GM19372 (cell line): ENCODE data around the gene NLRP6.
A peak's percentile ranks its signal among the peaks of the same experiment; 100 is the strongest.

ENCODE experiments used
- ATAC-seq: cut with Tn5 transposase; IDR thresholded peaks from one replicate; pipeline ENCODE4 v1.9.1; 2021; ENCODE audit warnings: mild to moderate bottlenecking, low read depth, moderate library complexity; ENCODE audit not compliant: unreplicated experiment

The NLRP6 gene

DNA sequence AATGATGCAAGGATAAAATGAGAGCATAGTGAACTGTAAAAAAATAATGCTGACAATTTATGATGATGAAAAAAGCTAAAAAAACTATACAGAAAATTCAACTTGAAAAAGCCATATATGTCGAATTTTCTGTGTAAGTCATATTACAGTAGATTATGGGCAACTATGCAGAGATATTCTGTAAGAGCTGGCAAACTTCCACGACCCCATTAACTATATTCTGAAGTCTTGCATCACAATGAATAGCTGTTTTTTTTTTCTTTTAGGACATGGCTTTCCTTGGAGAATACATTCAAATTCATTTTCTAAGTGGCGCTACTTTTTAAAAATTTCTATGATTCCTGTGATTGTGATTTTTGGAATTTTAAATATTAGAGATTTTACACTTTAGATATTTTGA is 23.0 kb upstream of the NLRP6 start:
- no peak for ATAC-seq

DNA sequence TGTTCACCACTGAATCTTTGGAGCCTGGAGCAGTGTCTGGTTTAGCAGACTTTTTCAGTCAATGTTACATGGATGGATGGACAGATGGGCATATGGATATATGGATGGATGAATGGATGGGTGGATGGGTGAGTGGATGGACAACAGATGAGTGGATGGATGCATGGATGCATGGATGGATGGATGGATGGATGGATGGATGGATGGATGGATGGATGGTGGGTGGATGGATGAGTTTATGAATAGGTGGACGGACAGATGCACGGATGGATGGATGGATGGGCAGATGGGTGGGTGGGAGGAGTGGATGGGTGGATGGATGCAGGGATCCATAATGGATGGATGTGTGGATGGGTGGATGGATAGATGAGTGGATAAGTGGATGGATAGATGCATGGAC is 22.4 kb upstream of the NLRP6 start:
- no peak for ATAC-seq

DNA sequence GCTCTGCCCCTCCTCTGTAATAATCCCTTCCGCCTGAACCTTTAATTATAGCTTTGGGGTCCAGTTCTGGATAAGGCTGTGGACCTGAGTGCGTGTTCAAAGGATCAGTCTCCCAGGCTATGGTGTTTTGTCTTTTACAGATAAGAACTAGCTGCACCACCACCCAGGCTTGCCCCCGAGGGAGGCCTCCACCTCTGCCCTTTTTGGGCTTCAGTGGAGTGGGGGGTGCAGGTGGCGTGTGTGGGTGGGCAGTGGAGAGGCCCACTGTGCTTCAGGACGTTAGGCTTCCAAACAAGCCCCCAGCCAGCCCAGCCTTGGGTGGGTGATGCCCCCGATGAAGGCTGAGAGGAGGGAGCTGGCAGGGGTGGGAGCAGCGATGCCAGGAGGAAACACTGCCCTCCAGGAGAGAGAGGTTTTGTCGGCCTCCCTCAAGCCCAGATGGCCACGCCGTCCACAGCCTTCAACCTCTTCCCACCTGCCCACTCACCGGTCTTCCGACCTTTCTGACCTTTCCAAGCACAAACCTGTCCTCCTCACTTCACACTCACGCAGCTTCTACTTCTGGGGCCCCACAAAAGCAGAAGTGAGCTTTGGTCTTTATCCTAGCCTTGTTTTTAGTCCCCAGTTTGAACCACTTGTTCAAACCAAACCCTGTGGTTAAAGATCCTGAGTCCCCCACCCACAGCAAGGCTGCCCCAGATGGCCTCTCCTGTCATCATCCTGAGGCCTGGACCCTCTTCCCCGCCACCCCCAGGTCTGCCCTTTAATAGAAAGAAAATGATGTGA is 21.1 kb upstream of the NLRP6 start:
- ATAC-seq: no peak

DNA sequence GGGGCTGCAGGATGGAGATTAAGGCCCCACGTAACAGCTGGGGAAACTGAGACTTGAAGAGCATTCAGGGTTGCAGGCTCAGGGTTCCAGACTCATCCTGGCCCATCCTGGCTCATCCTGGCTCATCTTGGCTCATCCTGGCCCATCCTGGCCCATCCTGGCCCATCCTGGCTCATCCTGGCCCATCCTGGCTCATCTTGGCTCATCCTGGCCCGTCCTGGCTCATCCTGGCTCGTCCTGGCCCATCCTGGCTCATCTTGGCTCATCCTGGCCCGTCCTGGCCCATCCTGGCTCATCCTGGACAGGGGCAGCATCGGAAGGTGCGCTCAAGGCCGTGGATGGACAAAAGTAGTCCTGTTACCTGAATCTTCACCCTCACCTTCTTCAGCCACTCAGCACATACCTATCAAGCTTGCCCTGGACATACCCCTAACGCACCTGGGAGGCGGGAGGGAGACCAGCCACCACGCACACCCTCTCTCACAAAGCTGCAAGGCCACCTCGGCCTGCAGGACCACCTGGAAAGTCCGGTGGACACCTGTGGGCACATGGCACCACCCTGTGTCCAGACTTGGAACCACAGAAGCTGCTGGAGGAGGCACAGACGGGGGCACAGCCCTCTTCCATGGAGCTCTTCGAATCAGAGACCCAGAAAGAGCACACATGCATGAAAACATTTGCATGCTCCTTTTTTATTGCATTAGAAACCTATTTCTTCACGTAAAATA is 20.3 kb upstream of the NLRP6 start:
- ATAC-seq: no peak

GRCh38 chr11:259413-259812 is 18.8 kb upstream of the NLRP6 start:
- ATAC-seq: no peak

GRCh38 chr11:261624-262023 is 16.6 kb upstream of the NLRP6 start:
- no peak for ATAC-seq

DNA sequence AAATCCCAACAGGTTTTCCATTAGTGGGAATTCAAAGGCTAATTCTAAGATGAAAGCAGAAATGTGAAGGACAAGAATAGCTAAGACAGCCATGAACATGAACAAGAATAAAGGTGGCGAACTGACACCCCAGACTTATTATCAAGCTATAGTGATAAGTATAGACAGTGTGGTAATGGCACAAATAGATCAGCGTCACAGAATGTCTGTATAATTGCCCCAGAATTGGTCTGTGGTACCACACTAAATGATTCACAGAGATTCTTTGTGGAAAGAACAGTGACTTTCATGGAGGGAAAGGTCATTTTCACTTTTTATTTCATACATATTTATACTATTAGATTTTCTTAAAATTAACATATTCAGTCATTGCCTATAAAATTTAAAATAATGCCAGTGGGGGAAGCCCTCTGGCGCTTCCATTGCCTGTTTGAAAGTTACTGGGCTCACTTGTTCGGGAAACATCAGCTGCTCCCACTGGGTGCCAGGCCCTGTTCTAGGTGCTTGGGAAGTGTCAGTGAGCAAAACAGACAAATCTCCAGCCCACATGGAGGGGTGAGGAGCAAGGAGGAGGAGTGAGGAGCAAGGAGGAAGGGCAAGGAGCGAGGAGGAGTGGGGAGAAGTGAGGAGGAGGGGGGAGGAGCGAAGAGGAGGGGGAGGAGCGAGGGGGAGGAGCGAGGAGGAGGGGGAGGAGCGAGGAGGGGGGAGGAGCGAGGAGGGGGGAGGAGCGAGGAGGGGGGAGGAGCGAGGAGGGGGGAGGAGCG is 11.3 kb upstream of the NLRP6 start:
- ATAC-seq: no peak

DNA sequence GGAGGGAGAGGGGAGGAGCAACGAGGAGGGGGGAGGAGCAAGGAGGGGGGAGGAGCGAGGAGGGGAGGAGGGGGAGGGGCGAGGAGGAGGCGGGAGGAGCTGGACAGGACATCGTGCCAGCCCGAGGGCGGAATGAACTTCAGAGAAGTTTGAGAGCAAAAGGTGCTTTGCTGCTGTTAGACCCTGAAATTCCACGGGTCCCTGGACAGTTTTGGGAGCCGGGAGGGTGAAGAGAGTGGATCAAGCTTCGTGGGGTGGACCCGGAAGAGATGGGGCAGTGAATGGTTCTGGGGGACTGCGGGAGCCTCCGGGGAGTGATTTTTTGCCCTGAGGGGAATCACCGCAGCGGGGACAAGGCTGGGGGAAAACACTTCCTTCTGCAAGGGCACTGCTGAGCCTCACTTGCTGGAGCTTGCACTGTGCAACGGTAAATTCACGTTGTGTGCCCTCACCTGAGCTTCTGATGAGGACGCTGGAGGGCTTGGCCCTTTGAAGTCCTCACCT is 10.7 kb upstream of the NLRP6 start:
- no peak for ATAC-seq

- ATAC-seq: peak; percentile 36
These were observed 9.5 kb upstream of the NLRP6 start for GRCh38 chr11:268716-269145.

DNA sequence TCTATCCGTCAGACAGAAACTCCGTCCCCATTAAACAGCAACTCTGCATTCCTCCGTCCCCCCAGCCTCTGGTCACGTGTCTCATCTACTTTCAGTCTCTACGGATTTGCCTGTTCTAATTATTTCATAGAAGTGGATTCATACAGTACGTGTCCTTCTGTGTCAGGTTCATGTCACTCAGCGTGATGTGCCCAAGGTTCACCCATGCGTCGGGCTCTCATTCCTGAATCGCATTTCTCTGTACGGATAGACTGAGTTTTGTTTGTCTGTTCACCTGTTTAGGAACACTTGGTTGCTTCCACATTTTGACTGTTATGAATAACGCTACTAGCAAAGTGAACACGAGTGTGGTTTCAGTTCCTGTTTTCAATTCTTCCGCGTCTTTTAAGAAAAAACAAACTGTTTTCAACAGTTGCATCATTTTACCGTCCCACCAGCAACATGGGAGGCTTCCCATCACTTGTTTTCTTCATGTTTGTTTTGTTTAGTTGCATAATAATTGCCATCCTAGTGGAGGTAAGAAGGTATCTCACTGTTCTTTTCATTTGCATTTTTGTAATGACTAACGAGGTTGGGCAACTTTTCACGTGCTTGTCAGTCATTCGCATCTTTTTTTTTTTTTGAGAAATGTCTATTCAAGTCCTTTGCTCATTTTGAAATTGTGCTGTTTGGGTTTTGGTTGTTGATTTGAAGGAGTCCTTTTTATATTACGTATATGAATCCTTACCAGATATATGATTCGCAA is 8.9 kb upstream of the NLRP6 start:
- ATAC-seq: peak; percentile 57

DNA sequence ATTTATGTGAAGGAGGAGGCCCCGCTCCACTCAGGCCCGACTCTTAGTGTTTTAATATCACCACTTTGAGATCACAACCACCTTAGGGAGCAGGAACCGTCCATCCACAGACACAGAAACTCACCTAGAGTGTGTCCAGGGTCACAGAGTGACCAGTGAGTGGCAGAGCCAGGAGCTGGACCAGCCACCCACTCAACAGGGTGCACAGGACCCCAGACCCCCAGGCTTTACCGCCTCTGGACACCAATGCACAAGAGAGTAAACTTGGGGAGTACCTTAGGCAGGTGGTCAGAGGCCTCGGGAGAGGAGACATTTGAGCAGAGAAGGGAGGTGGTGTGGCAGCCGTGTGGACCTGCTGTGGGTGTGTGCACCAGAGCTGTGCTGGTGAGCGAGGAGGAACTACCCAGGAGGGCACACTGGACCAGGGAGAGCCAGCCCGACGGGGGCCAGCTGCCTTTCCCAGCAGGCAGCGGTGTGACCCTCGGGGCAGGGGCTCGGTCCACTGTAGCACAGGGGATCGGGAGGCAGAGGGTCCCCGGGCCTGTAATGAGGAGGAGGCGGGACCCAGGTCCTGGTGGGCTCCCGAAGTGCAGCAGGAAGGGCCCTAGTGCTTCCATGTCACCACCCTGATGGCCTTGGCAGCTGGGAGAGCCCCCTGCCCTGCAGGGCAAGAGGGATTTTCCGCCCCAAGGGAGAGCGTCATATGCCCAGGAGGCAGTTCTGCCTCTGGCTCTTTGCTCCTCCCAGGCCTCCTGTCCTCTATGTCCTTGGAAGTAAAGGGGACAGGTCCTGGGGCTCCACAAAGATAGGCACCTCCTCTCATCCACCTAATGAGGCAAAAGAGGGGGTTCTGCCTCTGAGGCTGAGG is 7.5 kb upstream of the NLRP6 start:
- no peak for ATAC-seq

GRCh38 chr11:271319-271715 is 6.9 kb upstream of the NLRP6 start:
- ATAC-seq: no peak

- no peak for ATAC-seq
These were observed 5.8 kb upstream of the NLRP6 start for GRCh38 chr11:272195-272930.

DNA sequence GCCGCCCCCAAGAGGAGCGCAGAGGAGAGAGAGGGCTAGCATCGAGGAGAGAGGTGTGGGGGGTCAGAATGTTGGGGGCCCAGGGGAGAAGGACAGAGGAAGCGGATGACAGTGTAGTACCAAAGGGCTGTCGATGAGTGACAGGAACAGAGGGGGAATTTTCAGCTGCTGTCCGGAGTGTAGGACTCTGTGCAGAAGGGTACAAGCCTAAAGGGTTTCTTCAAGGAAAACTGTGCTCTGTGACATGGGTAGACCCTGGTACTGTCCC is 5.3 kb upstream of the NLRP6 start:
- no peak for ATAC-seq

- ATAC-seq: no peak
These were observed 2.0 kb upstream of the NLRP6 start for GRCh38 chr11:276219-276618.

GRCh38 chr11:279040-279965 is 1.1 kb downstream of the NLRP6 start:
- no peak for ATAC-seq

DNA sequence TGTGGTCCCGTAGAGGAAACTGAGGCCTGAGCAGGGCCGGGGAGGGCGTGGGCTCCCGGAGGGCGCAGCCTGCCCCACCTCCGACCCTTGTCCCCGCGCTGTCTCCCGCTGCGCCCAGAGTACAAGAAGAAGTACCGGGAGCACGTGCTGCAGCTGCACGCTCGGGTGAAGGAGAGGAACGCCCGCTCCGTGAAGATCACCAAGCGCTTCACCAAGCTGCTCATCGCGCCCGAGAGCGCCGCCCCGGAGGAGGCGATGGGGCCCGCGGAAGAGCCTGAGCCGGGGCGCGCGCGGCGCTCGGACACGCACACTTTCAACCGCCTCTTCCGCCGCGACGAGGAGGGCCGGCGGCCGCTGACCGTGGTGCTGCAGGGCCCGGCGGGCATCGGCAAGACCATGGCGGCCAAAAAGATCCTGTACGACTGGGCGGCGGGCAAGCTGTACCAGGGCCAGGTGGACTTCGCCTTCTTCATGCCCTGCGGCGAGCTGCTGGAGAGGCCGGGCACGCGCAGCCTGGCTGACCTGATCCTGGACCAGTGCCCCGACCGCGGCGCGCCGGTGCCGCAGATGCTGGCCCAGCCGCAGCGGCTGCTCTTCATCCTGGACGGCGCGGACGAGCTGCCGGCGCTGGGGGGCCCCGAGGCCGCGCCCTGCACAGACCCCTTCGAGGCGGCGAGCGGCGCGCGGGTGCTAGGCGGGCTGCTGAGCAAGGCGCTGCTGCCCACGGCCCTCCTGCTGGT is 1.9 kb downstream of the NLRP6 start:
- ATAC-seq: no peak
